H1 (cell line): ENCODE measurements around the gene KCNMB2. TPM values are rescaled to one million over a fixed set of nuclear protein-coding genes. Genes with fewer than 3 reads are reported as not detected.

Source experiments
- CTCF ChIA-PET: fragments of 300-600 bp; sonication (Branson Sonifier 250); formaldehyde crosslinking; loops from one replicate; lab custom pipeline; 2021; ENCODE audit not compliant: partially characterized antibody; lab: Charles Lee
- POLR2A ChIA-PET: fragments of 300-600 bp; sonication (Branson Sonifier 250); formaldehyde crosslinking; loops from one replicate; lab custom pipeline; 2021; ENCODE audit warnings: inconsistent platforms; ENCODE audit not compliant: partially characterized antibody; lab: Charles Lee
- DNase-seq, 2 experiments: peaks; one replicate each; pipeline versions ENCODE4 v3.0.0 to v3.0.0-alpha.2; 2010 to 2022; ENCODE audit warnings: low spot score in 2 of 2, low read depth in 1 of 2, mixed read lengths in 1 of 2
- FAIRE-seq: peaks from 2 replicates; lab custom pipeline; 2011; peaks lifted over from hg19 to GRCh38; lab: Jason Lieb, UNC
- H2AFZ ChIP-seq: 2 replicates; pipeline ENCODE4 v1.8.1; 2012; ENCODE audit warnings: low read length, inconsistent platforms
- H2AK5ac ChIP-seq: 2 replicates; pipeline ENCODE4 v1.6.1; 2013; ENCODE audit warnings: low read depth, low read length
- H2BK120ac ChIP-seq: replicated peaks from 2 replicates; pipeline ENCODE3; 2013; ENCODE audit warnings: low read depth, low read length, inconsistent platforms
- H2BK12ac ChIP-seq: 2 replicates; pipeline ENCODE4 v1.6.1; 2013; ENCODE audit warnings: low read depth, low read length
- H2BK15ac ChIP-seq: 2 replicates; pipeline ENCODE4 v1.6.1; 2013; ENCODE audit warnings: low read length
- H2BK20ac ChIP-seq: 2 replicates; pipeline ENCODE4 v1.6.1; 2013; ENCODE audit warnings: low read length
- H2BK5ac ChIP-seq: 2 replicates; pipeline ENCODE4 v1.6.1; 2013; ENCODE audit warnings: low read depth, low read length
- H3K14ac ChIP-seq: 2 replicates; pipeline ENCODE4 v1.6.1; 2013; ENCODE audit warnings: inconsistent platforms; ENCODE audit not compliant: insufficient read length
- H3K18ac ChIP-seq: 2 replicates; pipeline ENCODE4 v1.6.1; 2013; ENCODE audit warnings: low read length; ENCODE audit errors: extremely low read depth
- H3K23ac ChIP-seq: 2 replicates; pipeline ENCODE4 v1.6.1; 2013; ENCODE audit warnings: inconsistent platforms; ENCODE audit not compliant: insufficient read length
- H3K23me2 ChIP-seq: 2 replicates; pipeline ENCODE4 v1.6.1; 2013; ENCODE audit warnings: low read depth, low read length
- H3K27ac ChIP-seq: 2 replicates; pipeline ENCODE4 v1.6.1; 2011; ENCODE audit warnings: low read depth, low read length, inconsistent platforms
- H3K27me3 ChIP-seq, 4 experiments: replicated peaks in 1 of 4; 1 replicate in 1 of 4; 2 replicates in 3 of 4; pipeline versions ENCODE4 v1.6.1 to v1.8.1; 2011 to 2013; ENCODE audit warnings: low read length in 3 of 4, mild to moderate bottlenecking in 3 of 4, inconsistent platforms in 2 of 4, mixed read lengths in 2 of 4, moderate library complexity in 1 of 4; ENCODE audit not compliant: control insufficient read depth in 3 of 4, insufficient read depth in 3 of 4; ENCODE audit errors: extremely low read depth in 1 of 4
- H3K36me3 ChIP-seq, 4 experiments: 2 replicates each; pipeline versions ENCODE4 v1.6.1 to v1.8.1; 2011 to 2013; ENCODE audit warnings: mild to moderate bottlenecking in 4 of 4, low read length in 3 of 4, moderate library complexity in 2 of 4, control low read depth in 1 of 4, inconsistent platforms in 1 of 4; ENCODE audit not compliant: insufficient read depth in 4 of 4, control insufficient read depth in 2 of 4
- H3K4ac ChIP-seq: replicated peaks from 2 replicates; pipeline ENCODE3; 2013; ENCODE audit warnings: low read length, low read depth, mixed read lengths, inconsistent platforms; ENCODE audit not compliant: insufficient read length
- H3K4me1 ChIP-seq, 4 experiments: replicated peaks in 1 of 4; 1 replicate in 1 of 4; 2 replicates in 3 of 4; pipeline versions ENCODE4 v1.6.1 to v1.8.1; 2011 to 2013; ENCODE audit warnings: low read length in 3 of 4, inconsistent platforms in 2 of 4, mixed read lengths in 1 of 4; ENCODE audit not compliant: insufficient read depth in 4 of 4, control insufficient read depth in 3 of 4
- H3K4me2 ChIP-seq, 2 experiments: 2 replicates each; pipeline versions ENCODE4 v1.6.1 to v1.8.1; 2011 to 2013; ENCODE audit warnings: low read depth in 2 of 2, low read length in 2 of 2, control low read depth in 1 of 2, inconsistent platforms in 1 of 2, mild to moderate bottlenecking in 1 of 2; ENCODE audit not compliant: insufficient read depth in 1 of 2
- H3K4me3 ChIP-seq, 4 experiments: fragments of 200-600, 300-600 bp in 1 of 4; sonication (generic), shearing (Covaris generic), sonication (Bioruptor Twin) in 1 of 4; 2 replicates each; pipeline versions ENCODE4 v1.5.1 to v1.8.1; 2011 to 2016; ENCODE audit warnings: low read length in 4 of 4, low read depth in 3 of 4, control low read depth in 2 of 4, inconsistent platforms in 2 of 4, mild to moderate bottlenecking in 2 of 4, mixed read lengths in 1 of 4, moderate library complexity in 1 of 4; ENCODE audit not compliant: insufficient read depth in 2 of 4; ENCODE audit errors: extremely low read depth in 1 of 4
- H3K56ac ChIP-seq: replicated peaks from 2 replicates; pipeline ENCODE3; 2013; ENCODE audit warnings: low read depth, mild to moderate bottlenecking, mixed read lengths, low read length, inconsistent platforms; ENCODE audit not compliant: insufficient read length
- H3K79me1 ChIP-seq: 2 replicates; pipeline ENCODE4 v1.6.1; 2013; ENCODE audit warnings: low read depth, low read length, control low read depth
- H3K79me2 ChIP-seq, 2 experiments: 2 replicates each; pipeline versions ENCODE4 v1.6.1 to v1.8.1; 2012 to 2013; ENCODE audit warnings: low read length in 2 of 2, mild to moderate bottlenecking in 2 of 2, inconsistent platforms in 1 of 2; ENCODE audit not compliant: insufficient read depth in 2 of 2, control insufficient read depth in 1 of 2
- H3K9ac ChIP-seq, 4 experiments: replicated peaks in 1 of 4; 1 replicate in 1 of 4; 2 replicates in 3 of 4; pipeline versions ENCODE4 v1.6.1 to v1.8.1; 2011 to 2013; ENCODE audit warnings: low read depth in 3 of 4, low read length in 3 of 4, control low read depth in 2 of 4, mild to moderate bottlenecking in 2 of 4, moderate library complexity in 2 of 4, inconsistent platforms in 1 of 4; ENCODE audit errors: extremely low read depth in 1 of 4
- H3K9me3 ChIP-seq, 2 experiments: 2 replicates each; pipeline versions ENCODE4 v1.6.1 to v1.8.1; 2012 to 2013; ENCODE audit warnings: mild to moderate bottlenecking in 2 of 2, moderate library complexity in 2 of 2, control low read depth in 1 of 2, inconsistent platforms in 1 of 2, low read depth in 1 of 2, low read length in 1 of 2, mixed read lengths in 1 of 2; ENCODE audit not compliant: insufficient read depth in 2 of 2
- H4K20me1 ChIP-seq, 2 experiments: replicated peaks in 1 of 2; 2 replicates each; pipeline versions ENCODE3 to v1.8.1; 2011 to 2013; ENCODE audit warnings: inconsistent platforms in 2 of 2, low read length in 2 of 2, mild to moderate bottlenecking in 1 of 2; ENCODE audit not compliant: insufficient read depth in 2 of 2, control insufficient read depth in 1 of 2
- H4K5ac ChIP-seq: 2 replicates; pipeline ENCODE4 v1.6.1; 2013; ENCODE audit warnings: low read length, low read depth, mixed read lengths, inconsistent platforms; ENCODE audit not compliant: insufficient read length
- H4K8ac ChIP-seq: 2 replicates; pipeline ENCODE4 v1.8.0; 2013; ENCODE audit warnings: mild to moderate bottlenecking, moderate library complexity, low read length, inconsistent platforms; ENCODE audit not compliant: insufficient read depth; ENCODE audit errors: extremely low read depth
- H4K91ac ChIP-seq: replicated peaks from 2 replicates; pipeline ENCODE3; 2013; ENCODE audit warnings: low read length, mixed read lengths, inconsistent platforms; ENCODE audit not compliant: insufficient read length
- EZH2 ChIP-seq: fragments of 200-600 bp; sonication (generic); IDR thresholded peaks from 2 replicates; pipeline ENCODE4 v1.7.1; 2012; ENCODE audit warnings: low read depth, mild to moderate bottlenecking, moderate library complexity, low read length, inconsistent platforms; ENCODE audit not compliant: severe bottlenecking
- WGBS, 2 experiments: shearing (Covaris generic) in 1 of 2; methylation state at CpG; one replicate each; pipeline versions ENCODE4 v1.1.6 to v1.1.7; 2013 to 2015; ENCODE audit warnings: low lambda C conversion rate in 2 of 2, mixed read lengths in 2 of 2, inconsistent platforms in 1 of 2, low coverage in 1 of 2, missing lambda C conversion rate in 1 of 2; ENCODE audit not compliant: insufficient replicate concordance in 2 of 2, insufficient coverage in 1 of 2, insufficient read length in 1 of 2; ENCODE audit errors: extremely low coverage in 1 of 2, missing lambda C conversion rate in 1 of 2; 5-methylcytosine and 5-hydroxymethylcytosine counted together
- polyA plus RNA-seq, 7 experiments: library from polyadenylated mRNA; depleted of rRNA in 3 of 7; stranded (reverse) in 5 of 7; unstranded in 2 of 7; fragments of >200 nt in 5 of 7; fragments of 200-250 nt in 2 of 7; gene quantifications; 1 replicate in 5 of 7; 2 replicates in 1 of 7; 4 replicates in 1 of 7; pipeline versions ENCODE4 v1.2.1 to v1.2.3, GENCODE V29; 2011 to 2013; ENCODE audit warnings: missing spikeins in 2 of 7, mixed read lengths in 2 of 7
- total RNA-seq: library from RNA; stranded (reverse); fragmentation: NEBNext Ultra II Directional; extraction: Animal tissue kit (Norgen Biotek cat#: 25700); gene quantifications from 2 replicates; pipeline ENCODE4 v1.2.1, GENCODE V29; 2021

Gene KCNMB2
- total and polyA plus RNA-seq, 2 of the 8 experiments (the other 6 are each of a cell fraction or from before 2014, with no cell fraction given) = not detected

GRCh38 chr3:178625053-178625600, 88.9 kb downstream of the KCNMB2 start:
- Histone ChIP-seq H2AFZ (no peak overlapping the region), H3K23me2 (no peaks in the 10 kb centered on the region), H2BK20ac (no peak overlapping the region), H3K56ac (no peak overlapping the region), H4K5ac (no peak overlapping the region), H3K4me2 (no peak overlapping the region), H3K23ac (no peak overlapping the region), H3K9me3 (no peaks in the 10 kb centered on the region), H3K27ac (no peak overlapping the region), H3K4ac (no peak overlapping the region), H3K18ac (no peak overlapping the region), H3K4me3 (no peak overlapping the region), H2BK15ac (no peak overlapping the region), H3K79me2 (no peaks in the 10 kb centered on the region), H3K79me1 (no peaks in the 10 kb centered on the region), H3K27me3 (peaks cover 0 to 1% (median 0%) of the 10 kb centered on the region in 4 experiments; a peak in 1 of 7 replicates), H2BK12ac (no peak overlapping the region), H2AK5ac (no peak overlapping the region), H3K9ac (no peak overlapping the region), H4K20me1 (no peaks in the 10 kb centered on the region), H4K8ac (no peak overlapping the region), H2BK120ac (no peak overlapping the region), H3K14ac (no peak overlapping the region), H4K91ac (no peak overlapping the region), H3K36me3 (no peaks in the 10 kb centered on the region), H3K4me1 (no peaks in the 10 kb centered on the region), H2BK5ac (no peak overlapping the region)
- no peak for FAIRE-seq
- CTCF ChIA-PET = interaction anchor here (1.5 kb wide), 1 partner anchor 34 kb away, joined by 3 read pairs; no protein-coding TSS in a partner anchor
- POLR2A ChIA-PET = no interaction called here
- 100% methylated on average over 2 of the region's 7 CpGs; no CpG with 5 or more reads in 1 of the 2 experiments for WGBS, 2 experiments
- TF ChIP-seq EZH2 = no peak
- DNase-seq = no peak
